Testis (tissue), 3 donors: ENCODE measurements around the gene CCDC92B. TPM values are rescaled to one million over a fixed set of nuclear protein-coding genes. Genes with fewer than 3 reads are reported as not detected.

Experiments used
- DNase-seq: peaks from one replicate; pipeline ENCODE4 v3.0.0-alpha.2; 2019
- H3K27ac ChIP-seq, 2 donors: fragments of 200-600 bp; sonication (generic); one replicate each; pipeline ENCODE4 v1.5.1; 2019
- H3K27me3 ChIP-seq: fragments of 200-600 bp; sonication (generic); one replicate; pipeline ENCODE4 v1.5.1; 2019
- H3K36me3 ChIP-seq: fragments of 200-600 bp; sonication (generic); one replicate; pipeline ENCODE4 v1.5.1; 2017; ENCODE audit warnings: low read depth; ENCODE audit errors: missing control alignments
- H3K4me1 ChIP-seq: fragments of 200-600 bp; sonication (generic); one replicate; pipeline ENCODE4 v1.5.1; 2019
- H3K4me3 ChIP-seq, 2 donors: fragments of 200-600 bp; sonication (generic); one replicate each; pipeline ENCODE4 v1.5.1; 2017 to 2019
- H3K9me3 ChIP-seq: fragments of 200-600 bp; sonication (generic); one replicate; pipeline ENCODE4 v1.5.1; 2017
- POLR2A ChIP-seq: fragments of 450-650 bp; IDR thresholded peaks from one replicate; pipeline ENCODE4 v1.6.1; 2017; ENCODE audit warnings: antibody characterized with exemption, mild to moderate bottlenecking, moderate library complexity
- WGBS, 2 donors: methylation state at CpG; one replicate each; pipeline ENCODE4 v1.1.5; 2018; 5-methylcytosine and 5-hydroxymethylcytosine counted together
- intact Hi-C: fragments of 100-400 bp; cut with DNase I; formaldehyde crosslinking; loops from one replicate; pipeline ENCODE4 v1.15.1; 2023; ENCODE audit warnings: low total_unique reads
- polyA plus RNA-seq: library from polyadenylated mRNA; stranded (reverse); fragments of 350-450 nt; fragmentation: Illumina TruSeq; extraction: RNeasy Lipid Tissue Mini Kit (QIAGEN cat#74804); gene quantifications from one replicate; pipeline ENCODE4 v1.2.3, GENCODE V29; 2014; ENCODE audit warnings: low read depth, low replicate concordance; ENCODE audit not compliant: insufficient read depth
- total RNA-seq, 2 donors: library from RNA; depleted of rRNA; stranded (reverse); fragments of >200 nt; gene quantifications; one replicate each; pipeline ENCODE4 v1.2.3, GENCODE V29; 2016
- TF ChIP-seq, protein P1 (sequence below), 3 experiments: fragments of 450-650 bp in 2 of 3; fragments of 200-600 bp in 1 of 3; sonication (generic) in 1 of 3; IDR thresholded peaks; one replicate each; pipeline ENCODE4 v1.5.1; 2016 to 2019; ENCODE audit warnings: antibody characterized with exemption in 3 of 3, mild to moderate bottlenecking in 2 of 3, moderate library complexity in 1 of 3

The CCDC92B gene
- total and polyA plus RNA-seq, 3 donors from 2014 or later = 2.2 to 4.0 (median 3.9) TPM

DNA sequence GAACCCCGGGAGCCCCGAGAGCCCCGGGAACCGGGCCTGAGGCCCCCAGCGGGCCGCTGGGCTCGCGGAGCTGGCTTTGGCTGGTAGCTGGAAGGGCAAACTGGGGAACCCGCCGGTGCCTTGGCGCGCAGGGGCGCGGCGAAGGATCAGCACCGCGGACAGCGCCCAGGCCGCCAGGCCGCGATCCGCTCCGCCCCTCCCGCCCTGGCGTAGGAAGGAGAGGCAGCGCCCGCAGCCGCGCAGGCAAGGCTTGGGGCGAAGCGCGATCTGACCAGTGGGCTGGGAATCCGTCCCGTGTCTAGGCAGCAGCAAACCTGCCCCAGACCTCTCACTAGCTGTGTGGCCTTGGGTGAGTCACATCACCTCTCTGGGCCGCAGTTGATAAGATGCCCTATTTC is 331 bp upstream of the CCDC92B start:
- intact Hi-C loops = no loop called here
- 1% methylated on average over 27 to 31 of the region's 35 CpGs for WGBS, 2 donors
- no peaks in the 10 kb centered on the region for H3K9me3 ChIP-seq
- peak; percentile 77 for DNase-seq
- peak overlapping the region; percentile 43 for H3K4me3 ChIP-seq
- H3K27me3 ChIP-seq = no peaks in the 10 kb centered on the region
- no peak for TF ChIP-seq POLR2A
- TF ChIP-seq, protein P1, sequence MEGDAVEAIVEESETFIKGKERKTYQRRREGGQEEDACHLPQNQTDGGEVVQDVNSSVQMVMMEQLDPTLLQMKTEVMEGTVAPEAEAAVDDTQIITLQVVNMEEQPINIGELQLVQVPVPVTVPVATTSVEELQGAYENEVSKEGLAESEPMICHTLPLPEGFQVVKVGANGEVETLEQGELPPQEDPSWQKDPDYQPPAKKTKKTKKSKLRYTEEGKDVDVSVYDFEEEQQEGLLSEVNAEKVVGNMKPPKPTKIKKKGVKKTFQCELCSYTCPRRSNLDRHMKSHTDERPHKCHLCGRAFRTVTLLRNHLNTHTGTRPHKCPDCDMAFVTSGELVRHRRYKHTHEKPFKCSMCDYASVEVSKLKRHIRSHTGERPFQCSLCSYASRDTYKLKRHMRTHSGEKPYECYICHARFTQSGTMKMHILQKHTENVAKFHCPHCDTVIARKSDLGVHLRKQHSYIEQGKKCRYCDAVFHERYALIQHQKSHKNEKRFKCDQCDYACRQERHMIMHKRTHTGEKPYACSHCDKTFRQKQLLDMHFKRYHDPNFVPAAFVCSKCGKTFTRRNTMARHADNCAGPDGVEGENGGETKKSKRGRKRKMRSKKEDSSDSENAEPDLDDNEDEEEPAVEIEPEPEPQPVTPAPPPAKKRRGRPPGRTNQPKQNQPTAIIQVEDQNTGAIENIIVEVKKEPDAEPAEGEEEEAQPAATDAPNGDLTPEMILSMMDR (IDR thresholded peaks at IDR 0.05) = no peak
- H3K27ac ChIP-seq = peak overlapping the region in 1 of 2 donors; percentile 24
- no peaks in the 10 kb centered on the region for H3K4me1 ChIP-seq
- H3K36me3 ChIP-seq = no peaks in the 10 kb centered on the region

DNA sequence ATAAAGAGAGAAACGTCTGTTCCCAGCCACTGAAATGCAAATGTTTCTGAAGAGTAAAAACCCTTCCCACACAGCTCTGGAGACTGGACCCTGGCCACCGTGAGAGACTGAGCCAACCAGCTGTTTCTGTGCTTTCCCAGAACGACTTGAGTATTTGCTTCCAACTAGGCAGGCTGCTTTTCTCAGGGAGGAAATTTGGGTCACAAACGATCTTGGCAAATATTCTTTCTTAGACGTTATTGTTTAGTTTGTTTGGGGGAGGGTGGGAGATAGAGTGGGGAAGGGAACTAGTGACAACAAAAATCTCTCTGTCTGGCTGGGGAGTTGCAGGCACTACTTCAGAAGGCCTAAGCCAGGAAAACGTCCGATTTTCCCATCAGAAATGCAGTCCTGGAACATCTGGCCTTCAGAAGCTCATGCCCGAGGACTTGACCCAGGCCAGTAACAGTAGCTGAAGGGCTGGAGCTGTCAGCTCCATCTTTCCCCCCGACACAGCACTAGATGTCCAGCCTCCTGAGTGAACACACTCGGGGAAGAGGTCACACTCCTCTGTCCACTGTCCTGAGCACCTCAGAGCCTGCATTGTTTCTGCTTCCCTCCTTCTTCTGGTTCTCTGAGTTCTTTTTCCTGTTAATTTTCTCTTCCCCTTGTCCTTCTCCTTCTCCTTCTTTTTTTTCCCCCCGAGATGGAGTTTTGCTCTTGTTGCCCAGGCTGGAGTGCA is 4.0 kb downstream of the CCDC92B start:
- TF ChIP-seq POLR2A = no peak
- TF ChIP-seq, protein P1 (IDR thresholded peaks at IDR 0.05) = no peak
- Histone ChIP-seq H3K27me3 (no peaks in the 10 kb centered on the region), H3K4me3 (no peak overlapping the region), H3K27ac (no peak overlapping the region), H3K4me1 (no peaks in the 10 kb centered on the region), H3K36me3 (no peaks in the 10 kb centered on the region), H3K9me3 (no peaks in the 10 kb centered on the region)
- intact Hi-C loops = no loop called here
- no peak for DNase-seq
- 27 to 33% methylated on average over 11 of the region's 11 CpGs for WGBS, 2 donors

DNA sequence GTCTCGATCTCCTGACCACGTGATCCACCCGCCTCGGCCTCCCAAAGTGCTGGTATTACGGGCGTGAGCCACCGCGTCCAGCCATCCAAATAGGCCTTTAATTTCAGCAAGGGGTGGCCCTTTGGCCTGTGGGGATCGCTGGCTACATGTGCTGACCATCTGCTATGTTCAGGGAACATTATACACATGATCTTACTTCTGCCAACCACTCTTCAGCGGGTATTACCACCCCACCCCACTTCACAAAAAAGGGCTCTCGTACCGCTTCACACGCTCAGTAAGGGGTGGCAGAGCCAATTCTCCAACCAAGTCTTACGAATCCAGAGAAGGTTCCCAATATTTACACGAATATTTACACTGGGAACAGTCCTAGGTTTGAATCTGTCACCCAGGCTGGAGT is 11.8 kb downstream of the CCDC92B start:
- Histone ChIP-seq H3K36me3 (no peaks in the 10 kb centered on the region), H3K4me1 (no peaks in the 10 kb centered on the region), H3K9me3 (no peaks in the 10 kb centered on the region), H3K4me3 (no peak overlapping the region), H3K27me3 (no peaks in the 10 kb centered on the region), H3K27ac (no peak overlapping the region)
- intact Hi-C loops = no loop called here
- DNase-seq = no peak
- no peak for TF ChIP-seq POLR2A
- TF ChIP-seq, protein P1 (IDR thresholded peaks at IDR 0.05) = no peak
- WGBS, 2 donors = 90 to 93% methylated on average over 15 of the region's 15 CpGs

DNA sequence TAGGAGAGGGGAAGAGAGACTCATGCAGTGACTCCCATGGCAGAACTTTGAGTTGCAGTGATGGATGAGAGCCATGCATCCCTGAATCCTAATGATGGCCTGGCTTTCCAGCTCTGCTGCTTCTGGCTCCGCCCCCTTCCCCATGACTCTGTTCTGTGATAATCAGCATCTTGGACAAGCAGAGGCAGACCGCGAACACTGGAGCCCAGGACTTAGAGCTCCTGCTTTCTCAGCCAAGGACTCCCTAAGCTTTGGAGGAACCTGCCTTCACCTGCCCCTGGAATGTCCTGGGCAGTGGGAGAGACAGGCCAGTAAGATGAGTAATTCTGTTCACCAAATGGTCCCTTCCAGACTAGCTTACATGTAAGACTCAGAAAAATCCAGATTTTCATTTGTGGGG is 12.5 kb downstream of the CCDC92B start:
- Histone ChIP-seq H3K4me1 (no peaks in the 10 kb centered on the region), H3K4me3 (no peak overlapping the region), H3K9me3 (no peaks in the 10 kb centered on the region), H3K36me3 (no peaks in the 10 kb centered on the region), H3K27me3 (no peaks in the 10 kb centered on the region), H3K27ac (no peak overlapping the region)
- TF ChIP-seq, protein P1 (IDR thresholded peaks at IDR 0.05) = no peak
- no peak for TF ChIP-seq POLR2A
- 51 to 74% methylated on average over 3 of the region's 3 CpGs for WGBS, 2 donors
- intact Hi-C loops = no loop called here
- DNase-seq = no peak

DNA sequence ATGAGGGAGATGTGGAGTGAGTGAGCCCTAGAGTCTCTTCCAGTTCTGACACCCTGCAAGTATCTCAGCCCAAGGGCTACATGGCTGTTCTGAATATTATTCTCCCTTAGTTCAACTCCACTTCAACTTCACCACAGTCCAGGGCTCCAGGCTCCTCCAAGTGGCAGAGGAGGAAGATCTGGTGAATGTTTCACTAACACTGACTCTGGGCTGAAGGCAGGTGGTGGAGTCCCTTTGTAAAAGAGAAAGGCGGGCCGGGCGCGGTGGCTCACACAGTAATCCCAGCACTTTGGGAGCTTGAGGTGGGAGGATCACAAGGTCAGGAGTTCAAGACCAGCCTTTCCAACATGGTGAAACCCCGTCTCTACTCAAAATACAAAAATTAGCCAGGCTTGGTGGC is 13.6 kb downstream of the CCDC92B start:
- no peak overlapping the region for H3K27ac ChIP-seq
- no peaks in the 10 kb centered on the region for H3K27me3 ChIP-seq
- WGBS, 2 donors = 86 to 93% methylated on average over 5 of the region's 5 CpGs
- no peak for DNase-seq
- intact Hi-C loops = no loop called here
- TF ChIP-seq, protein P1 (IDR thresholded peaks at IDR 0.05) = no peak
- TF ChIP-seq POLR2A = no peak
- H3K9me3 ChIP-seq = no peaks in the 10 kb centered on the region
- H3K36me3 ChIP-seq = no peaks in the 10 kb centered on the region
- H3K4me1 ChIP-seq = no peaks in the 10 kb centered on the region
- no peak overlapping the region for H3K4me3 ChIP-seq
